ENCODE results near the gene KCTD1. TPM values are rescaled to one million over a fixed set of nuclear protein-coding genes. Genes with fewer than 3 reads are reported as not detected.

KCTD1 gene
- total and polyA plus RNA-seq, 2 of the 8 experiments (the other 6 are each of a cell fraction or from before 2014, with no cell fraction given), result 7.7 to 14.0 TPM

GRCh38 chr18:26435415-26436095 lies 112.8 kb downstream of the KCTD1 start:
- Histone ChIP-seq H3K23ac (ENCODE audit: insufficient read length) (no peak overlapping the region), H2BK5ac (ENCODE audit: low read depth, low read length) (no peak overlapping the region), H3K9ac (replicated peaks in 1 of 4; ENCODE audit: extremely low read depth in 1 of 4, low read depth in 3 of 4, low read length in 3 of 4) (no peak overlapping the region), H3K4me1 (replicated peaks in 1 of 4; ENCODE audit: control insufficient read depth in 3 of 4, insufficient read depth in 4 of 4, low read length in 3 of 4) (peaks cover 0 to 3% (median 0%) of the 10 kb centered on the region in 4 experiments; a peak in 2 of 7 replicates), H4K91ac (replicated peaks; ENCODE audit: insufficient read length, low read length) (no peak overlapping the region), H3K9me3 (ENCODE audit: insufficient read depth in 2 of 2, low read depth in 1 of 2, low read length in 1 of 2) (no peaks in the 10 kb centered on the region), H2AK5ac (ENCODE audit: low read depth, low read length) (no peak overlapping the region), H4K20me1 (replicated peaks in 1 of 2; ENCODE audit: control insufficient read depth in 1 of 2, insufficient read depth in 2 of 2, low read length in 2 of 2) (no peaks in the 10 kb centered on the region), H3K4me3 (ENCODE audit: extremely low read depth in 1 of 4, insufficient read depth in 2 of 4, low read depth in 3 of 4, low read length in 4 of 4) (no peak overlapping the region), H2BK20ac (ENCODE audit: low read length) (0 out of 2 replicates have a peak overlapping the region, but pooled peaks have one; percentile 11), H2BK12ac (ENCODE audit: low read depth, low read length) (no peak overlapping the region), H2BK120ac (replicated peaks; ENCODE audit: low read depth, low read length) (no peak overlapping the region), H3K18ac (ENCODE audit: extremely low read depth, low read length) (no peak overlapping the region), H3K23me2 (ENCODE audit: low read depth, low read length) (no peaks in the 10 kb centered on the region), H3K4me2 (ENCODE audit: insufficient read depth in 1 of 2, low read depth in 2 of 2, low read length in 2 of 2) (no peak overlapping the region), H4K5ac (ENCODE audit: insufficient read length, low read depth, low read length) (no peak overlapping the region), H4K8ac (ENCODE audit: extremely low read depth, insufficient read depth, low read length) (peak overlapping the region; percentile 41; the same call in 1 of the 2 replicates), H3K56ac (replicated peaks; ENCODE audit: insufficient read length, low read depth, low read length) (no peak overlapping the region), H3K79me2 (ENCODE audit: control insufficient read depth in 1 of 2, insufficient read depth in 2 of 2, low read length in 2 of 2) (no peaks in the 10 kb centered on the region), H2BK15ac (ENCODE audit: low read length) (no peak overlapping the region), H3K27ac (ENCODE audit: low read depth, low read length) (no peak overlapping the region), H3K4ac (replicated peaks; ENCODE audit: insufficient read length, low read depth, low read length) (no peak overlapping the region), H3K79me1 (ENCODE audit: low read depth, low read length) (no peaks in the 10 kb centered on the region), H3K14ac (ENCODE audit: insufficient read length) (no peak overlapping the region), H3K36me3 (ENCODE audit: control insufficient read depth in 2 of 4, insufficient read depth in 4 of 4, low read length in 3 of 4) (no peaks in the 10 kb centered on the region), H2AFZ (ENCODE audit: low read length) (no peak overlapping the region; the same call in 1 of the 2 replicates), H3K27me3 (replicated peaks in 1 of 4; ENCODE audit: control insufficient read depth in 3 of 4, extremely low read depth in 1 of 4, insufficient read depth in 3 of 4, low read length in 3 of 4) (no peaks in the 10 kb centered on the region)
- DNase-seq (ENCODE audit: low read depth in 1 of 2, low spot score in 2 of 2) (no peak), FAIRE-seq (no peak)
- CTCF ChIA-PET (ENCODE audit: partially characterized antibody), result interaction anchor here (1.0 kb wide), 1 partner anchor 22 kb away, joined by 3 read pairs; no protein-coding TSS in a partner anchor
- POLR2A ChIA-PET (ENCODE audit: partially characterized antibody), result no interaction called here
- 93% methylated on average over 8 of the region's 8 CpGs; no CpG with 5 or more reads in 1 of the 2 experiments for WGBS, 2 experiments (ENCODE audit: extremely low coverage in 1 of 2, insufficient coverage in 1 of 2, insufficient read length in 1 of 2, insufficient replicate concordance in 2 of 2, low coverage in 1 of 2, low lambda C conversion rate in 2 of 2, missing lambda C conversion rate in 1 of 2)
- no peak for TF ChIP-seq E2F6 (IDR thresholded peaks at IDR 0.05)

All from H1 (cell line).